ENCODE measurements around the gene CCDC27. TPM values are rescaled to one million over a fixed set of nuclear protein-coding genes. Genes with fewer than 3 reads are reported as not detected.

CCDC27 gene
- total RNA-seq, 1 donor from 2014 or later = not detected

DNA sequence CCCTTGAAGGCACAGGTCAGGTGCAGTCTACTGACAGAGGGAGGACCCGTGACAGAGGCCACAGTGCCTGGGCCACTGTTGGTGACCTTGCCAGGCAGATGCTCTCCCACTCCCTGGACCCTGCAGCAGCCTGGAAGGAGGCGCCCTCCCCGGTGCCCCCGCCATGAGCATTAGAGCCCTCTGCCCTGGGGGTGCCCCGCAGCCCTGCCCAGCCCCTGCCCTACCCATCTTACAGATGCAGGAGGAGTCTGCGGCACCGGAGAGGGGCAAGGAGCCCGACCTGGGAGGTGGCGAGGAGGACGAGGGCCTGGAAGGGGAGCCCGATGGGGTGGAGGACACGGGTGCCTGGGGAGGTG lies 10.6 kb downstream of the CCDC27 start:
- H3K9me3 Mint-ChIP-seq = no peaks in the 10 kb centered on the region
- H3K4me3 Mint-ChIP-seq = no peak overlapping the region
- no peak for DNase-seq
- H3K27me3 Mint-ChIP-seq = peaks cover 8% of the 10 kb centered on the region
- no peak overlapping the region for H3K27ac Mint-ChIP-seq
- no peaks in the 10 kb centered on the region for H3K4me1 Mint-ChIP-seq
- intact Hi-C loops (cut with micrococcal nuclease) = no loop called here
- no peaks in the 10 kb centered on the region for H3K36me3 Mint-ChIP-seq (ENCODE audit: low read depth)

DNA sequence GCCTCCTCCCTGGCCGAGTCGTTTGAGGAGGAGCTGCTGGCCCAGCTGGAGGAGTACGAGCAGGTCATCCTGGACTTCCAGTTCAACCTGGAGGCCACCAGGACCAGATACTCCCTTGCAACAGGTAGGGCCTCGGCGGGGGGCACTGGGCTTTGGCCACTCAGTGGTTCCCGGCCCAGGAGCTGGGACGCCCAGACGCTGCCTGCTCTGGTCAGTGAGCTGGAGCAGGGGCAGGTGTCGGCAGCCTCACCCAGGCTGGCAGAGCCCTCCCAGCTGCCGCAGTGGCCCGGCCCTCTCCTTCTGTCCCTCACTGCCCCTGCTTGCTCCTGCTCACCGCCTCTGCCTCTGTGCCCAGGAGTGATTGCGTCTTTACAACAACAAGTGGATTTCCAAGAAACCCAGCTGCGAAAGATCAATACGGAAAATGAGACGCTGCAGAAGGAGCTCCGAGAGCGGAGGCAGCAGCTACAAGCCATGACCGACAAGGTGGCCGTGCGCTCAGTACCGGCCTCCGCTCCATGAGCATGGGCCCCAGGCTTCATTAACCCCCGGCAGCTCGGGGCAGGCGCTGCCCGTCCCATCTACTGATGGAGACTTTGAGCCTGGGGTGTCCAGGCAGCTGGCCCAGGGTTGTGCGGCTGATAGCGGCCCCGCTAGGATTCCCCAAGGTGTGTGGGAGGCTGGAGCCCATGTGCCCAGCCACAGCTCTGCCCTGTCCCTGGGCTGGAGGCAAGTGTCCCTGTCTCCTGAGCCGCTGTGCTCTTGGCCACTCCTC lies 11.3 kb downstream of the CCDC27 start:
- H3K4me3 Mint-ChIP-seq = no peak overlapping the region
- H3K27me3 Mint-ChIP-seq = peaks cover 8% of the 10 kb centered on the region
- no peak overlapping the region for H3K27ac Mint-ChIP-seq
- intact Hi-C loops (cut with micrococcal nuclease) = no loop called here
- no peaks in the 10 kb centered on the region for H3K4me1 Mint-ChIP-seq
- no peak for DNase-seq
- no peaks in the 10 kb centered on the region for H3K36me3 Mint-ChIP-seq (ENCODE audit: low read depth)
- no peaks in the 10 kb centered on the region for H3K9me3 Mint-ChIP-seq

GRCh38 chr1:3767328-3767925 lies 15.2 kb downstream of the CCDC27 start:
- no peaks in the 10 kb centered on the region for H3K36me3 Mint-ChIP-seq (ENCODE audit: low read depth)
- peaks cover 6% of the 10 kb centered on the region for H3K4me1 Mint-ChIP-seq
- H3K9me3 Mint-ChIP-seq = no peaks in the 10 kb centered on the region
- no peak for DNase-seq
- H3K27ac Mint-ChIP-seq = no peak overlapping the region
- H3K4me3 Mint-ChIP-seq = no peak overlapping the region
- H3K27me3 Mint-ChIP-seq = peaks cover 5% of the 10 kb centered on the region
- intact Hi-C loops (cut with micrococcal nuclease) = no loop called here

GRCh38 chr1:3768811-3769390 lies 16.7 kb downstream of the CCDC27 start:
- no peak overlapping the region for H3K4me3 Mint-ChIP-seq
- intact Hi-C loops (cut with micrococcal nuclease) = no loop called here
- H3K9me3 Mint-ChIP-seq = no peaks in the 10 kb centered on the region
- H3K4me1 Mint-ChIP-seq = peaks cover 6% of the 10 kb centered on the region
- no peak overlapping the region for H3K27ac Mint-ChIP-seq
- H3K27me3 Mint-ChIP-seq = peaks cover 5% of the 10 kb centered on the region
- no peak for DNase-seq
- no peaks in the 10 kb centered on the region for H3K36me3 Mint-ChIP-seq (ENCODE audit: low read depth)

DNA sequence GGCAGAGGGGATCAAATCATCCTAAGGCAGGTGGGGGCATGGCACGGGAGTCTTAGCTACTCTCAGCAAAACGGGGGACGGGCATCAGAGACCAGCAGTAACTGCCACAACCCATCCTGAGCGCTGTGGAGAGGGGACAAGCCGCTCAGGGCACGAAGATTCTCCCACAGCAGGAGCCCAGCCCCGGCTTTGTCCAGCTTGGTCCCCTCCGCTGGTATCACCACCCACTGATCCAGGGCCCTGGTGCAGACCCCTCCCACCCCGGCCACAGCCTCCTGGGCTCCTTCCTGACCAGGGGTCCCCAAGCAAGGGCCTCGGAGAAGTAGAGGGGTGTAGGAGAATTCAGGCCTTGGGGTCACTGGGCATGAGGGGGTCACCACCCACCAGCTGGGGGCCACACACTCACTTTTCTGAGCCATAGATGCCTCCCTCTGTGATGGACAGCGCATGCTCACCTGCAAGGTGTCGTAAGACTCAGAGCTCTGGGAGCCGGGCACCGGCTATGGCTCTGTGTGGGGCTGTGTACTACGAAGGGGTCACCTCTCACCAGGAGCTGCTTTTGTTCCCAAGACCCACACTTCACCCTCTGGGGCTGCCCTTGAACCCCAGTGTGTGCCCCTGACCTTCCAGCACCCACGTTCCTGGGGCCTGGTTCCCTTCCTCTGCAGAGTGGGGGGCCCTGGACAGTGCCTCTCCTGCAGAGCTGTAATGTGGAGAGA lies 18.0 kb downstream of the CCDC27 start:
- peaks cover 6% of the 10 kb centered on the region for H3K4me1 Mint-ChIP-seq
- H3K9me3 Mint-ChIP-seq = no peaks in the 10 kb centered on the region
- no peak for DNase-seq
- intact Hi-C loops (cut with micrococcal nuclease) = no loop called here
- H3K4me3 Mint-ChIP-seq = peak overlapping the region; percentile 59
- H3K27me3 Mint-ChIP-seq = peaks cover 5% of the 10 kb centered on the region
- H3K36me3 Mint-ChIP-seq (ENCODE audit: low read depth) = no peaks in the 10 kb centered on the region
- peak overlapping the region; percentile 65 for H3K27ac Mint-ChIP-seq

DNA sequence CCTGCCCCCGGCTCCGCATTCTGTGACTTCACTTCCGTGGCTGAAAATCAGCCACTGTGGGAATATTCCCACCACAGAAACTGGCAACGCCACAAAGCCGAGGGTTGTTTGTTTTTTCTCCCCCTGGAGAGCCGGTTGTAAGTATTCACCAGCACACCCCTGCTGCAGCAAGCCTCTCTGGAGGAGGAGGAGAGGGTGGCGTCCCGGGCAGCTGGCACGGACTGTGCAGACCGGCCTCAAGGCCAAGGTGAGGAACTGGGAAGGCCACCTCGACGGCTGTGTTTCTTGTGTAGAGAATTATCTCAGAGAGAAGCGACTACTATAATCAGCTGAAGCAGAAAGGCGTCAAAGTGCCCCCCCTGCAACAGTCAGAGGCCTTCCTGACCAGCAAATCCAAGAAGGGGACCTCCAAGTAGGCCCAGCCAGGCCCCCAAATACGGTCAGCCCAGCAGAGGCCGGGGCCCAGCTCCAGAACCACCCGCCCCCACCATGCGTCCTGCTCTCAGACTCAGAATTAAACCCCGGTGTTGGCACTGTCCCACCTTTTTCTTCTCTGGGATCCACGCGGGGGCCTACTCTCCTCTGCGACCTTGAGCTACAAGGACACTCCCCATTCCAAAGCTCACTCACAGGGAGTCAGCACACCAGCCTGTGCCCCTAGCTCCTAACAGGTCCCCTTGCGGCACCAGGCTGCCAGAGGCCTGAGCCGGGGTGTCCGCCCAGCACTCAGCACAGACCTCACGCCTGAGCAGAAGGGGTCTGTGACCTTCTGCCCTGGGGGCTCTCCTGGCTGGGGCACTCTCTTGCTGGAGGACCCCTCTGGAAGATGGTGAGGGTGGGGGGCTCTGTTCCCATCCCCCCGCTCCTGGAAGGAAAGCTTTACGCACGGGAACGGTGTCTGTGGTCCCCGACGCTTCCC lies 19.1 kb downstream of the CCDC27 start:
- H3K9me3 Mint-ChIP-seq = no peaks in the 10 kb centered on the region
- intact Hi-C loops (cut with micrococcal nuclease) = loop anchor here (1.0 to 2.0 kb wide), 5 partner anchors 25 to 147 kb away; partner anchors contain the start of genes C1orf174, CEP104, DFFB and LRRC47
- H3K4me1 Mint-ChIP-seq = peaks cover 9% of the 10 kb centered on the region
- H3K27me3 Mint-ChIP-seq = peaks cover under 1% of the 10 kb centered on the region
- DNase-seq = no peak
- peak overlapping the region; percentile 81 for H3K4me3 Mint-ChIP-seq
- peak overlapping the region; percentile 58 for H3K27ac Mint-ChIP-seq
- no peaks in the 10 kb centered on the region for H3K36me3 Mint-ChIP-seq (ENCODE audit: low read depth)

- intact Hi-C loops (cut with micrococcal nuclease) = loop anchor here (1.0 to 2.0 kb wide), 5 partner anchors 24 to 148 kb away; partner anchors contain the start of genes C1orf174, CEP104, DFFB and LRRC47
- H3K27ac Mint-ChIP-seq = peak overlapping the region; percentile 58
These were observed 19.9 kb downstream of the CCDC27 start for GRCh38 chr1:3772027-3772714.

DNA sequence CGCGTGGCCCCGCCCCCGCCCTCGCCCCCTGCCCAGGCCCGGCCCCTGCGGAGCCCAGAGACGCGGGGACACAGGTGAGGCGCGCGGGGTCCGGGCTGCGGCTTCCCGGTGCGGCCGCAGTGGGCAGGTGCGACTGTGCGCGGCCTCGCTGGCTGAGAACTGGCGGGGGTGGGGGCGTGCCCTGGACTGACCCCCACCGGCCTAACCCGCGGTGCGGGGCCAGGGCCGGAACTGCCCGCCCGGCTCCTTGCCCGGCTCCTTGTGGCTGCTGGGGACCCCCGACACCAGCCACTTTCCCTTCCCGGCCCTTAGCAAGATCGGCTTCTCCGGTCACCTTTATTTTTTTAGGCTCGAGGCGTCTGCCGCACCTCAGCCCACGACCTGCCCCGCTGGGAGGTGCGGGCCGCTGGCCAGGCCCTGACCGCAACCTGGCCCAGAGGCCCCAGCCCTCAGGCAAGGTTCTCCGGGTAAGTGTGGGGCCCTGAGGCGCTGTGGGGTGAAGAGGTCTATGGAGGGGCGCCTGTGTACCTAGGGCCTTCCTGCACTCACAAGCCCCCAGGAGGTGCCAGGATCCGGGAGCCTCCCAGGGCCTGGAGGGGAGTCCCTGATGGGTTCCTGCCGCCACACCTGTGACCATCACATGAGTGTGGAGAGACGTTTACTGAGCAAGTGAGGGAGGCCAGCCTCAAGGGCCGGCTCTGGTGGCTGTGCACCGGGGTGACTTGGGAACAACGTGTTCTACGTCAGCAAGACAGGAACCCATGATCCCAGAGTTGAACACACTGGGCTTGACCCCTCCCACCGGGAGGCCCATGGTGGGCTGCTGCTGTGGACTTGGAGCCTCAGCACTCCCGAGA lies 20.7 kb downstream of the CCDC27 start, which contains the start of gene SMIM1:
TSS of gene SMIM1 (plus strand) at position 35 of the 857 bp plus-strand sequence. CDS start 2,625 bp downstream, outside the sequence.
- Mint-ChIP-seq H3K4me3 (peak within 1 kb of the TSS; percentile 81), H3K4me1 (peaks cover 9% of the 10 kb centered on the region), H3K27me3 (no peaks in the 10 kb centered on the region), H3K9me3 (no peaks in the 10 kb centered on the region), H3K27ac (peak within 1 kb of the TSS; percentile 58), H3K36me3 (ENCODE audit: low read depth) (no peaks in the 10 kb centered on the region)
- DNase-seq = peak; percentile 67
- intact Hi-C loops (cut with micrococcal nuclease) = loop anchor here (1.0 to 2.0 kb wide), 5 partner anchors 23 to 149 kb away; partner anchors contain the start of genes C1orf174, CEP104, DFFB and LRRC47

More at GRCh38 chr1:3772027-3772714, 19.9 kb downstream of the CCDC27 start:
- Mint-ChIP-seq H3K27me3 (no peaks in the 10 kb centered on the region), H3K36me3 (ENCODE audit: low read depth) (no peaks in the 10 kb centered on the region), H3K9me3 (no peaks in the 10 kb centered on the region), H3K4me3 (peak overlapping the region; percentile 81), H3K4me1 (peaks cover 9% of the 10 kb centered on the region)
- DNase-seq = peak; percentile 95

DNA sequence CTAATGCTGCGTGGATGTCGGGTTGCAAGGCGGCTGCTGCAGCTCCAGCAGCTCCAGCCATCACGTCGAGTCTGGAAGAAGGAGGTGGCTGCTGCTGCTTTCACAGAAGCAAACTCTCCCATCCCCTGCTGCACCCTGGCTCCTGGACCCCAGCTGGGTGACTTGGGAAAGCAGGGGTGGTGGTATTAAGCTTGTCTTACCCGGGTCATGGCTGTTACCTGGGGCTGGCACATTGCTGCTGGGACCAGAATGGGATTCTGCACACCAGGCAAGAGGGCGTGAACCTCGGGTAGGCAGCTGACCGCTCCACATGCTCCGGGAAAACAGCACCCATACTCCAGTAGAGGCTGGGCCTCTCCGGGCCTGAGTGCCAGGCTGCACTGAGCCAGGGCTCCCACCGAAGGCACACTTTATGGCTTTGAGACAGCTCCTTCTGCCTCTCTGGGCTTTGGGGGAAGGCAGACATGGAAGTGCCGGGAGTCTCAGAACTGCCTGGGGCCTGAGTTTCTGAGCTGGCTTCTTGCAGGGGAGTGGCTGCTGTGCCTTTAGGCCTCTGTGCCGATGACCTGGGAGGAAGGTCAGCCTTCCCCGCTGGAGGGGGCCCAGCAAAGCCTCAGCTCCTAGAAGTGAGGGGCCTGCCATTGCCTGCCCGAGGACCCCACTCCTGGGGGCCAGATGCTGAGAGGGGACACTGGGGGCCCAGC lies 21.5 kb downstream of the CCDC27 start:
- no peak overlapping the region for H3K4me3 Mint-ChIP-seq
- no peaks in the 10 kb centered on the region for H3K27me3 Mint-ChIP-seq

GRCh38 chr1:3774276-3774945 lies 22.2 kb downstream of the CCDC27 start:
- H3K27me3 Mint-ChIP-seq = no peaks in the 10 kb centered on the region
- no peaks in the 10 kb centered on the region for H3K36me3 Mint-ChIP-seq (ENCODE audit: low read depth)
- intact Hi-C loops (cut with micrococcal nuclease) = no loop called here

More for the DNA sequence above, 21.5 kb downstream of the CCDC27 start:
- intact Hi-C loops (cut with micrococcal nuclease) = loop anchor here (2.0 kb wide), 1 partner anchor 123 kb away; the partner anchor contains the start of gene WRAP73
- H3K36me3 Mint-ChIP-seq (ENCODE audit: low read depth) = no peaks in the 10 kb centered on the region
- no peak for DNase-seq
- H3K4me1 Mint-ChIP-seq = peaks cover 9% of the 10 kb centered on the region
- H3K9me3 Mint-ChIP-seq = no peaks in the 10 kb centered on the region
- no peak overlapping the region for H3K27ac Mint-ChIP-seq

DNA sequence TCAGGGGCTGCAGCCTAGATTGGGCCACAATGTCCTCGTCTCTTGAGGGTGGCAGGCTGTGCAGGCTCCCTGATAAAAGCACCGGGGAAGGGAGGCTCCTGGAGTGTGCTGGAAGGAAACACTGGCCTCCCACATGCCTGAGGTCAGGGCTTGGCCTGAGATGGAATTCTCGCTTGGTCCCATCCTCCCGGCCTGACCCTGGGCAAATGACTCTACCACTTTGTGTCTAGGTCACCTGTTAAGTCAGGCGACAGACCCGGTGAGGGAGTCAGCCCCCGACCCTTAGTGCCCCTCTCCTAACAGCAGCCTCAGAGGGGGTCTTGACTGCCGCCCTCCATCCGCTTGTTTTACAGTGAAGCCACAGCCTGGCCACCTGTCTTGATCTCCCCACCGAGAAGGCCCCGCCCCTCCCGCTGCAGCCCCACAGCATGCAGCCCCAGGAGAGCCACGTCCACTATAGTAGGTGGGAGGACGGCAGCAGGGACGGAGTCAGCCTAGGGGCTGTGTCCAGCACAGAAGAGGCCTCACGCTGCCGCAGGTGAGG lies 22.8 kb downstream of the CCDC27 start:
- H3K27ac Mint-ChIP-seq = no peak overlapping the region
- no peaks in the 10 kb centered on the region for H3K27me3 Mint-ChIP-seq
- peaks cover 9% of the 10 kb centered on the region for H3K4me1 Mint-ChIP-seq
- H3K9me3 Mint-ChIP-seq = no peaks in the 10 kb centered on the region
- intact Hi-C loops (cut with micrococcal nuclease) = no loop called here
- peaks cover 4% of the 10 kb centered on the region for H3K36me3 Mint-ChIP-seq (ENCODE audit: low read depth)
- DNase-seq = no peak
- no peak overlapping the region for H3K4me3 Mint-ChIP-seq

More at GRCh38 chr1:3774276-3774945, 22.2 kb downstream of the CCDC27 start:
- H3K4me3 Mint-ChIP-seq = no peak overlapping the region
- H3K9me3 Mint-ChIP-seq = no peaks in the 10 kb centered on the region
- no peak for DNase-seq
- H3K4me1 Mint-ChIP-seq = peaks cover 9% of the 10 kb centered on the region
- H3K27ac Mint-ChIP-seq = no peak overlapping the region
